ENCODE data around the gene ZNF609. TPM values are rescaled to one million over a fixed set of nuclear protein-coding genes. Genes with fewer than 3 reads are reported as not detected.
A peak's percentile ranks its signal among the peaks of the same experiment; 100 is the strongest.

The ZNF609 gene
- total RNA-seq, 4 donors from 2014 or later, result 18.6 to 40.1 (median 23.7) TPM

DNA sequence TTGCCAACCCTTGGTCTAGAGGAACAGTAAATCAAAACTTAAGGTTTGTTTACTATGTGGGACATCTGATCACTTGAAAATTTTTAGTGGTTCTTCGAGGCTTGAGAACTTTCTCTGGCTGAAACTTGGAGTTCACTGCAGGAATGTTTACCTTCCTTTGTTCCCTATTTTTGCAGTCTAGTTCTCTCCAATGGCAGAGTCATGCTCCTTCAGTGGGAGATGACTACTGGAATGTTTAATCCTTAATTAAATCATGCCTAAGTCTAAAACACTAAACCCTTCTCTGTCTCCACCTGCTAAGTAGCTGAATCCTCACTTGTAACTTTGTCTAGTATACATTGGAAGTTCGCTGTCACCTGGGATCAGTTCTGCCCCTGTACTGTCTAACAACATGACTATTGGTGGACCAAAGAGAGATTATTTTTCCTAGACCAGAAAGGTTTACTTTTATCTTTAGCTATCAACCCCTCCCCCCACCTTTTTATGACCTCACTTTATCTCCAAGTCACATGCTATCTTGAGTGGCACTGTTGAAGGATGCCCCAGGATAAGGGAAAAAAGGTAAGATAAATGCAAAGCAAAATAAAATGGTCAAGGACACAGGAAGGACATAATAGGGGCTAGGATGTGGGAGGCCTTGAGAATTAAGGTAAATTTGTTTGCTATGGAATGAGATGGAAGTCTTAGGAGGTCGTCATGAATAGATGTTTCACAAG lies 1.2 kb upstream of the ZNF609 start:
- peak overlapping the region; percentile 87 for H3K4me3 ChIP-seq
- WGBS, result 59% methylated on average over 3 of the region's 3 CpGs
- peaks cover 15% of the 10 kb centered on the region for H3K36me3 ChIP-seq
- H3K27ac ChIP-seq, result no peak overlapping the region
- no peaks in the 10 kb centered on the region for H3K9me3 ChIP-seq
- peaks cover 45% of the 10 kb centered on the region for H3K4me1 ChIP-seq
- no peaks in the 10 kb centered on the region for H3K27me3 ChIP-seq
- TF ChIP-seq EP300 (IDR thresholded peaks at IDR 0.05) (no peak), POLR2A (IDR thresholded peaks at IDR 0.05) (no peak), POLR2AphosphoS5 (IDR thresholded peaks at IDR 0.05) (no peak)
- TF ChIP-seq, protein P1, sequence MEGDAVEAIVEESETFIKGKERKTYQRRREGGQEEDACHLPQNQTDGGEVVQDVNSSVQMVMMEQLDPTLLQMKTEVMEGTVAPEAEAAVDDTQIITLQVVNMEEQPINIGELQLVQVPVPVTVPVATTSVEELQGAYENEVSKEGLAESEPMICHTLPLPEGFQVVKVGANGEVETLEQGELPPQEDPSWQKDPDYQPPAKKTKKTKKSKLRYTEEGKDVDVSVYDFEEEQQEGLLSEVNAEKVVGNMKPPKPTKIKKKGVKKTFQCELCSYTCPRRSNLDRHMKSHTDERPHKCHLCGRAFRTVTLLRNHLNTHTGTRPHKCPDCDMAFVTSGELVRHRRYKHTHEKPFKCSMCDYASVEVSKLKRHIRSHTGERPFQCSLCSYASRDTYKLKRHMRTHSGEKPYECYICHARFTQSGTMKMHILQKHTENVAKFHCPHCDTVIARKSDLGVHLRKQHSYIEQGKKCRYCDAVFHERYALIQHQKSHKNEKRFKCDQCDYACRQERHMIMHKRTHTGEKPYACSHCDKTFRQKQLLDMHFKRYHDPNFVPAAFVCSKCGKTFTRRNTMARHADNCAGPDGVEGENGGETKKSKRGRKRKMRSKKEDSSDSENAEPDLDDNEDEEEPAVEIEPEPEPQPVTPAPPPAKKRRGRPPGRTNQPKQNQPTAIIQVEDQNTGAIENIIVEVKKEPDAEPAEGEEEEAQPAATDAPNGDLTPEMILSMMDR (IDR thresholded peaks at IDR 0.05), result no peak
- DNase-seq (ENCODE audit: low spot score in 2 of 2), result no peak

DNA sequence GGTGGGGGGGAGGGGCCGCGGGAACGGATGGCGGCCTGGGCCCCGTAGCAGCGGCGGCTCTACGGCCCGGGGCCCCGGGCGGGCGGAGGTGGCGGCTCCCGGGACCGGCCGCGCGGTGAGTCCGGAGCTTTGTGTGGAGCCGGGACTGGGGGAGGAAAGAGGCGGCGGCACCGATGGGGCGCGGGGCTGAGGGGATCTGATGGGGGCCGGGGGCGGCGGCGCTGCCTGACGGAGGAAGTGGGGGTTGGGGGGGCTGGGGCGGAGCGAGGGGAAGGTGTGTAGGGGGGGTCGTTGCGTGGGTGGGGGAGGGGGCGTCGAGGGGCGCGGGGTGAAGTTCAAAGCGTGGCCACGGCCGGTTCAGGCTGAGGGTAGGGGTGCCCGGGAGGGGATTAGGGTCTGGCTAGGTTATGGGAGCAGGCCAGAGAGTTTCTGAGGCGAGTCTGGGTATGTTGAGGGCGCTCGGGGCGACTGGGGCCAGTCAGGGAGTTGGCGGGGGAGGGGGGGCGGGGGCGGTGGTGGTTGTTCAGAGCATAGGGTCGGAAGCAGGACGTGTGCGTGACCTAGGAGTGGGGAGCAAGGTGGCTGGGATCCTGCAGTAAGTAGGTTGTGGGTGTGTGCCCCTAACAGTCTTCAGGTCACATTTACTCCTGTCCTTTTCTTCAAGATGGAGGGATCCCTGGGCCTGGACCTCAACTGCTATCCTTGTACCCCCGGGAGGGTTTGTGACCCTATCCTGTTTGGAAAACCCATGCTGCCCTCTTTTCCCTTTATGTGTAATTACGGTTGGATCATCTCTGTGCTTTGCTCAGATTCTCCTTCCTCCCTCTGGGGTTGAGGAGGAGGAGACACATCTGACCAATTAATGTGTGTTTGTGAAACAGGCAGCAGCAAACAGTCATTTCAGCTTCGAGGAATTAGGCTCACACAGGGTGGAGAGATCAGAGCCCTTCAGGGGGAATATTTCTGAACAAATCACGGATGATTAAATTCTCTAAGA lies 644 bp downstream of the ZNF609 start:
- Histone ChIP-seq H3K27me3 (no peaks in the 10 kb centered on the region), H3K27ac (peak overlapping the region; percentile 96), H3K36me3 (peaks cover 6% of the 10 kb centered on the region), H3K9me3 (no peaks in the 10 kb centered on the region), H3K4me1 (peaks cover 59% of the 10 kb centered on the region), H3K4me3 (peak overlapping the region; percentile 87)
- TF ChIP-seq, protein P1 (IDR thresholded peaks at IDR 0.05), result no peak
- TF ChIP-seq POLR2A (IDR thresholded peaks at IDR 0.05), result peak in 1 of 2 donors; percentile 42
- TF ChIP-seq POLR2AphosphoS5 (IDR thresholded peaks at IDR 0.05), result peak in 1 of 3 donors; percentile 21
- TF ChIP-seq EP300 (IDR thresholded peaks at IDR 0.05), result no peak
- 0% methylated on average over 11 of the region's 56 CpGs for WGBS
- peak in 1 of 2 donors; percentile 71 for DNase-seq (ENCODE audit: low spot score in 2 of 2)

DNA sequence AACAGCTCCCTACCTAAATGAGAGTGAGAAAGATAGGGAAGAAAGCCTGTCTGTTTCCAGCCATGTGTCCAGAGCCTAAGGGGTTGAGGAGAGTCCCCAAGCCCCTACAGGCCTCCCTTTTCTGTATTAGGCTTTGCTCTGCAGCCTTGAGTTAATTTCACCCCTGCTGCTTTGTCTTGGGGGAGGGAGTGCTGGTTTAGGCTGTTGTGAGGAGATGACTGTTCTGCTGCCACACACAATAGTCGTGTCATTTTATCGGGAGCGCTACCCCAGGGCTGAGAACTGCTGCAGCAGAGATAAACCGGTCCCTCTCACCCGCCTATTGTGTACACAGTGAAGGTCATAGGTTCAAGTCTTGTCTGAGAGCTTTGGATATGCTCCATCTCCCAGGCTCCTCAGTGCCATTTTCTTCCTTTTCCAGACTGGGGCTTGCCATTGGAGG lies 1.4 kb downstream of the ZNF609 start:
- no peak for TF ChIP-seq POLR2AphosphoS5 (IDR thresholded peaks at IDR 0.05)
- TF ChIP-seq EP300 (IDR thresholded peaks at IDR 0.05), result no peak
- TF ChIP-seq, protein P1 (IDR thresholded peaks at IDR 0.05), result no peak
- TF ChIP-seq POLR2A (IDR thresholded peaks at IDR 0.05), result no peak
- Histone ChIP-seq H3K27ac (peak overlapping the region; percentile 96), H3K9me3 (no peaks in the 10 kb centered on the region), H3K4me3 (peak overlapping the region; percentile 87), H3K36me3 (no peaks in the 10 kb centered on the region), H3K27me3 (no peaks in the 10 kb centered on the region), H3K4me1 (peaks cover 65% of the 10 kb centered on the region)
- no peak for DNase-seq (ENCODE audit: low spot score in 2 of 2)
- WGBS, result no CpG with 5 or more reads among the region's 5 CpGs

DNA sequence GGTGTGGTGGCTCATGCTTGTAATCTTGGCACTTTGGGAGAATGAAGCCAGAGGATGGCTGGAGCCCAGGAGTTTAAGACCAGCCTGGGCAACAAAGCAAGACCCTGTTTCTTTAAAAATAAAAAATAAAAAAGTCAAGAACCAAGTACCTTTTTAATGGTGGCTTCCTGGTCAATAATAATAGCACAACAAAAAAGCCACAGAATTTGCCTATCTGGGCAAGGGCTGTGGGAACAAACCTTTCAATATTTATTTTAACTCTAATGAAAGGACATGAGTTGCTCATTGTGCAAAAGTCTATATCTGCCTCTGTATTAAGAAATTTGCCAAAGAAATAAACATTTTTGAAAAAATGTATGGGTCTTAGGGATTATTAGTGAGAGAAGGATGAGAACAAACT lies 2.1 kb downstream of the ZNF609 start:
- TF ChIP-seq EP300 (IDR thresholded peaks at IDR 0.05), result no peak
- TF ChIP-seq, protein P1 (IDR thresholded peaks at IDR 0.05), result no peak
- no peak for TF ChIP-seq POLR2AphosphoS5 (IDR thresholded peaks at IDR 0.05)
- TF ChIP-seq POLR2A (IDR thresholded peaks at IDR 0.05), result no peak
- Histone ChIP-seq H3K36me3 (no peaks in the 10 kb centered on the region), H3K27ac (peak overlapping the region; percentile 96), H3K27me3 (no peaks in the 10 kb centered on the region), H3K9me3 (no peaks in the 10 kb centered on the region), H3K4me1 (peaks cover 67% of the 10 kb centered on the region), H3K4me3 (no peak overlapping the region)
- no peak for DNase-seq (ENCODE audit: low spot score in 2 of 2)

All from suprapubic skin (tissue), 4 donors.